K562 (cell line): ENCODE results near the gene NADSYN1. TPM values are rescaled to one million over a fixed set of nuclear protein-coding genes. Genes with fewer than 3 reads are reported as not detected.

ENCODE experiments used
- ATAC-seq: fragments of 200-7000 bp; cut with Tn5 transposase; 3 replicates; pipeline ENCODE4 v1.9.1; 2020; ENCODE audit warnings: moderate library complexity
- BruUV-seq: library from RNA; stranded (reverse); fragments of 400-500 nt; replicated peaks from 2 replicates; lab custom pipeline; 2021; lab: Mats Ljungman, UMichigan
- CTCF ChIA-PET: fragments of 300-600 bp; formaldehyde crosslinking; extraction: SDS; loops from one replicate; lab custom pipeline; 2021; ENCODE audit warnings: low intra/inter-chr PET ratio; lab: Yijun Ruan, JAX
- POLR2A ChIA-PET: fragments of 300-600, 350-650 bp; sonication (Branson Sonifier 250); formaldehyde crosslinking; extraction: SDS; loops from one replicate; lab custom pipeline; 2021; ENCODE audit warnings: antibody characterized with exemption, inconsistent platforms; lab: Yijun Ruan, JAX
- DNase-seq, 4 experiments: peaks; one replicate each; pipeline versions ENCODE4 v3.0.0 to v3.0.0-alpha.2; 2011 to 2018; ENCODE audit warnings: low spot score in 3 of 4, mixed read lengths in 3 of 4; ENCODE audit errors: extremely low read depth in 1 of 4
- FAIRE-seq: peaks from 2 replicates; lab custom pipeline; 2011; peaks lifted over from hg19 to GRCh38; lab: Jason Lieb, UNC
- H2AFZ ChIP-seq: 2 replicates; pipeline ENCODE4 v1.6.0; 2011; ENCODE audit warnings: low read depth, low read length, control low read depth, inconsistent platforms
- H3K27ac ChIP-seq: fragments of 200-600 bp; 3 replicates; pipeline ENCODE4 v1.8.0; 2011; ENCODE audit warnings: low read depth, mild to moderate bottlenecking, control low read depth, inconsistent platforms, low read length, moderate library complexity, mixed read lengths; ENCODE audit errors: extremely low read depth
- H3K27me3 ChIP-seq, 2 experiments: fragments of 300-600 bp in 1 of 2; 2 replicates in 1 of 2; 3 replicates in 1 of 2; pipeline versions ENCODE4 v1.6.0 to v1.8.0; 2011; ENCODE audit warnings: inconsistent platforms in 2 of 2, low read length in 2 of 2, mild to moderate bottlenecking in 1 of 2, mixed read lengths in 1 of 2, moderate library complexity in 1 of 2; ENCODE audit not compliant: control insufficient read depth in 2 of 2, insufficient read depth in 2 of 2
- H3K36me3 ChIP-seq: fragments of 300-600 bp; 3 replicates; pipeline ENCODE4 v1.8.0; 2011; ENCODE audit warnings: mild to moderate bottlenecking, low read length, inconsistent platforms; ENCODE audit not compliant: control insufficient read depth, insufficient read depth
- H3K4me1 ChIP-seq, 2 experiments: fragments of 200-600 bp in 1 of 2; replicated peaks in 1 of 2; 2 replicates in 1 of 2; 3 replicates in 1 of 2; pipeline versions ENCODE4 v1.5.1 to v1.8.0; 2011; ENCODE audit warnings: inconsistent platforms in 2 of 2, low read length in 2 of 2, mild to moderate bottlenecking in 1 of 2, mixed read lengths in 1 of 2, moderate library complexity in 1 of 2; ENCODE audit not compliant: control insufficient read depth in 2 of 2, insufficient read depth in 2 of 2
- H3K4me2 ChIP-seq: 2 replicates; pipeline ENCODE4 v1.6.1; 2011; ENCODE audit warnings: low read length, control low read depth, inconsistent platforms, mixed read lengths; ENCODE audit not compliant: insufficient read depth
- H3K4me3 ChIP-seq: fragments of 200-600 bp; sonication (generic), shearing (Covaris generic); 2 replicates; pipeline ENCODE4 v1.5.1; 2016; ENCODE audit warnings: control low read depth, inconsistent platforms
- H3K79me2 ChIP-seq: fragments of 200-600 bp; 3 replicates; pipeline ENCODE4 v1.8.0; 2011; ENCODE audit warnings: low read length, inconsistent platforms; ENCODE audit not compliant: control insufficient read depth, insufficient read depth
- H3K9ac ChIP-seq, 2 experiments: 2 replicates each; pipeline versions ENCODE4 v1.6.0 to v1.6.1; 2011; ENCODE audit warnings: low read depth in 2 of 2, low read length in 2 of 2, control low read depth in 1 of 2, inconsistent platforms in 1 of 2, mild to moderate bottlenecking in 1 of 2, mixed read lengths in 1 of 2; ENCODE audit not compliant: insufficient read depth in 1 of 2
- H3K9me1 ChIP-seq: one replicate; pipeline ENCODE4 v1.6.0; 2011; ENCODE audit warnings: inconsistent platforms, mild to moderate bottlenecking, low read length, moderate library complexity; ENCODE audit not compliant: control insufficient read depth, insufficient read depth
- H3K9me3 ChIP-seq: replicated peaks from 2 replicates; pipeline ENCODE4 v1.5.1; 2011; ENCODE audit warnings: low read depth, low read length, inconsistent platforms; ENCODE audit not compliant: control insufficient read depth, insufficient read depth
- H4K20me1 ChIP-seq: replicated peaks from 2 replicates; pipeline ENCODE4 v1.6.1; 2011; ENCODE audit warnings: low read length, inconsistent platforms, mixed read lengths; ENCODE audit not compliant: control insufficient read depth, insufficient read depth
- CBFB ChIP-seq: sonication (generic); formaldehyde crosslinking; IDR thresholded peaks from 2 replicates; pipeline ENCODE4 v1.4.0; 2020; ENCODE audit warnings: mild to moderate bottlenecking, missing genetic modification reagents
- ELK1 ChIP-seq: sonication (generic); formaldehyde crosslinking; IDR thresholded peaks from 2 replicates; pipeline ENCODE4 v1.8.1; 2022; ENCODE audit warnings: missing genetic modification reagents
- HNRNPK ChIP-seq: fragments of 200-400 bp; formaldehyde crosslinking; IDR thresholded peaks from one replicate; pipeline ENCODE4 v1.6.1; 2018; ENCODE audit warnings: mild to moderate bottlenecking, low read depth, low read length; ENCODE audit not compliant: poor library complexity, severe bottlenecking
- STAT5A ChIP-seq: IDR thresholded peaks from 2 replicates; pipeline ENCODE4 v1.6.1; 2012; ENCODE audit warnings: low read length, inconsistent platforms, borderline replicate concordance
- SUPT5H ChIP-seq: fragments of 450-650 bp; IDR thresholded peaks from 2 replicates; pipeline ENCODE4 v1.6.1; 2016
- ZBTB8A ChIP-seq: fragments of 450-650 bp; IDR thresholded peaks from 2 replicates; pipeline ENCODE4 v1.6.1; 2018; ENCODE audit warnings: mild to moderate bottlenecking, moderate library complexity; ENCODE audit not compliant: partially characterized antibody
- WGBS: fragments of 100-300 bp; shearing (Covaris generic); methylation state at CpG from one replicate; pipeline ENCODE4 v1.1.6; 2016; ENCODE audit warnings: low coverage, mixed read lengths; ENCODE audit not compliant: insufficient coverage; ENCODE audit errors: missing lambda C conversion rate; 5-methylcytosine and 5-hydroxymethylcytosine counted together
- in situ Hi-C: fragments of 300-500 bp; cut with MboI; formaldehyde crosslinking; loops from 4 replicates; pipeline ENCODE4 v1.15.0; 2018; ENCODE audit warnings: inconsistent platforms, mixed read lengths
- intact Hi-C: fragments of 100-400 bp; cut with micrococcal nuclease; formaldehyde crosslinking; loops from 2 replicates; pipeline ENCODE4 v1.14.2; 2022
- polyA plus RNA-seq, 8 experiments: library from polyadenylated mRNA; depleted of rRNA in 4 of 8; stranded (reverse) in 5 of 8; unstranded in 3 of 8; fragments of >200 nt; fragmentation: Nextera tagmentation in 2 of 8; fragmentation: Illumina TruSeq in 1 of 8; extraction: Ambion mirVana in 2 of 8; extraction: Trizol in 1 of 8; gene quantifications; 2 replicates each; pipeline versions ENCODE4 v1.2.1 to v1.2.3, GENCODE V29; 2011 to 2014; ENCODE audit warnings: inconsistent platforms in 1 of 8, missing spikeins in 1 of 8
- total RNA-seq, 7 experiments: library from RNA; depleted of rRNA in 6 of 7; stranded (reverse); fragments of >200 nt in 6 of 7; fragmentation: Illumina TruSeq in 2 of 7; extraction: Trizol in 2 of 7; gene quantifications; 2 replicates each; pipeline versions ENCODE4 v1.2.1 to v1.2.3, GENCODE V29; 2011 to 2021; ENCODE audit warnings: low replicate concordance in 1 of 7

NADSYN1 gene
- total and polyA plus RNA-seq, 9 of the 15 experiments (the other 6 are each of a cell fraction or from before 2014, with no cell fraction given): 12.7 to 57.3 (median 42.1) TPM

GRCh38 chr11:71440021-71440755 is 12.8 kb upstream of the NADSYN1 start:
- no peak overlapping the region for H2AFZ ChIP-seq
- peaks cover 29% of the 10 kb centered on the region; the same call in 1 of the 2 replicates for H4K20me1 ChIP-seq
- CTCF ChIA-PET: no interaction called here
- no peak overlapping the region for H3K27ac ChIP-seq
- in situ Hi-C loops (no loop called here), intact Hi-C loops (loop anchor here (10.0 kb wide), 1 partner anchor 95 kb away; the partner anchor contains the start of gene KRTAP5-8)
- H3K27me3 ChIP-seq: no peaks in the 10 kb centered on the region
- H3K79me2 ChIP-seq: peaks cover 5% of the 10 kb centered on the region; the same call in 2 of the 3 replicates
- no peak for TF ChIP-seq ELK1
- no peak for TF ChIP-seq CBFB (CRISPR knock-in tag)
- no peak for TF ChIP-seq STAT5A
- TF ChIP-seq HNRNPK: no peak
- no peak for TF ChIP-seq ZBTB8A
- 0 out of 2 replicates have a peak, but pooled peaks have one; percentile 34 for TF ChIP-seq SUPT5H
- peaks cover 8% of the 10 kb centered on the region for H3K9me1 ChIP-seq
- no peak for DNase-seq
- H3K4me3 ChIP-seq: no peak overlapping the region
- BruUV-seq: no TSS peak
- no peak overlapping the region for H3K9ac ChIP-seq
- peaks cover 97% of the 10 kb centered on the region for H3K36me3 ChIP-seq
- 92% methylated on average over 6 of the region's 6 CpGs for WGBS
- H3K9me3 ChIP-seq: no peaks in the 10 kb centered on the region
- POLR2A ChIA-PET: interaction anchor here (1.2 kb wide), 1 partner anchor 9 kb away, joined by 4 read pairs; no protein-coding TSS in a partner anchor
- no peak for FAIRE-seq
- H3K4me2 ChIP-seq: no peak overlapping the region
- no peak for ATAC-seq
- H3K4me1 ChIP-seq: peaks cover 0 to 9% of the 10 kb centered on the region in 2 experiments; a peak in 2 of 5 replicates
